GM12872 (cell line): ENCODE measurements around the gene NAV2.

Experiments
- TF ChIP-seq, protein P1 (sequence below): IDR thresholded peaks from 3 replicates; pipeline ENCODE4 v1.5.1; 2011; ENCODE audit warnings: low read depth, mild to moderate bottlenecking, low read length, moderate library complexity; ENCODE audit not compliant: insufficient read depth

The NAV2 gene

DNA sequence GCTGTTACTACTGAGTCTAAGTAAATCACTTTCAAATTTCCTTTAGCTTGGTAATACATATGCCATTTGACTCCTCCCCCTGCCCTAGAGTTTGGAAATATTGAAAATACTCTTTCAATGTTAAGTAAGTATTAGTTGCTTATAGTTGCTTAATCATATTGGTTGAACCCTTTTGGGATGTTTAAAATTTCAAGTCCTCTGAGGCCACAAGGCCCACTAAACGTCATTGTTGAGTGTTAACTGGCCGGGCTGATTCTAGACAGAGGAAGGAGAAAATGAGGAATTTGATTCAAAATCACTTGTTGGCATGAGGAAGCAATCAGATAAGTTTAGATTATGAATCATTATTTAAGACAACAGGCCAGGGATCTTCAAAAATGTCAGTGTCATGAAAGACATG lies 8.5 kb downstream of the NAV2 start:
- TF ChIP-seq, protein P1, sequence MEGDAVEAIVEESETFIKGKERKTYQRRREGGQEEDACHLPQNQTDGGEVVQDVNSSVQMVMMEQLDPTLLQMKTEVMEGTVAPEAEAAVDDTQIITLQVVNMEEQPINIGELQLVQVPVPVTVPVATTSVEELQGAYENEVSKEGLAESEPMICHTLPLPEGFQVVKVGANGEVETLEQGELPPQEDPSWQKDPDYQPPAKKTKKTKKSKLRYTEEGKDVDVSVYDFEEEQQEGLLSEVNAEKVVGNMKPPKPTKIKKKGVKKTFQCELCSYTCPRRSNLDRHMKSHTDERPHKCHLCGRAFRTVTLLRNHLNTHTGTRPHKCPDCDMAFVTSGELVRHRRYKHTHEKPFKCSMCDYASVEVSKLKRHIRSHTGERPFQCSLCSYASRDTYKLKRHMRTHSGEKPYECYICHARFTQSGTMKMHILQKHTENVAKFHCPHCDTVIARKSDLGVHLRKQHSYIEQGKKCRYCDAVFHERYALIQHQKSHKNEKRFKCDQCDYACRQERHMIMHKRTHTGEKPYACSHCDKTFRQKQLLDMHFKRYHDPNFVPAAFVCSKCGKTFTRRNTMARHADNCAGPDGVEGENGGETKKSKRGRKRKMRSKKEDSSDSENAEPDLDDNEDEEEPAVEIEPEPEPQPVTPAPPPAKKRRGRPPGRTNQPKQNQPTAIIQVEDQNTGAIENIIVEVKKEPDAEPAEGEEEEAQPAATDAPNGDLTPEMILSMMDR, result no peak

DNA sequence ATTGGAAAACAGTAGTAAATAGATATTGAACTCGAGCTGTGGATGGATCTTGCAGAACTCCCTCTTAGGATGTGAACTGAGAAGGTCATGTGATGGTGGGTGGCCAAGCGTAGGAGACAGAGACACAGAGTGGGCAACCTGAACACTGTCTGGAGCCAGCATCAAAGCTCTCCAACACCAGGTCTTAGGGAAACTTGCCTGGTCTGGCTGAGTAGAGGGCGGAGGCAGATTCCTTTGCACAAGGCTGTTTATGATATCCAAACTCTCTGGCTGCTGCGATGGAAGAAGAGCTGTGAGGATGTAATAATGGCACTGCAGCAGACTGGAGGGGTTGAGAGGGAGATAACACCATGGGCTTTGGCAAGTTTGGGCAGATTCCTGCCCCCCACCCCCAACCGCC lies 10.1 kb downstream of the NAV2 start:
- TF ChIP-seq, protein P1, result no peak

DNA sequence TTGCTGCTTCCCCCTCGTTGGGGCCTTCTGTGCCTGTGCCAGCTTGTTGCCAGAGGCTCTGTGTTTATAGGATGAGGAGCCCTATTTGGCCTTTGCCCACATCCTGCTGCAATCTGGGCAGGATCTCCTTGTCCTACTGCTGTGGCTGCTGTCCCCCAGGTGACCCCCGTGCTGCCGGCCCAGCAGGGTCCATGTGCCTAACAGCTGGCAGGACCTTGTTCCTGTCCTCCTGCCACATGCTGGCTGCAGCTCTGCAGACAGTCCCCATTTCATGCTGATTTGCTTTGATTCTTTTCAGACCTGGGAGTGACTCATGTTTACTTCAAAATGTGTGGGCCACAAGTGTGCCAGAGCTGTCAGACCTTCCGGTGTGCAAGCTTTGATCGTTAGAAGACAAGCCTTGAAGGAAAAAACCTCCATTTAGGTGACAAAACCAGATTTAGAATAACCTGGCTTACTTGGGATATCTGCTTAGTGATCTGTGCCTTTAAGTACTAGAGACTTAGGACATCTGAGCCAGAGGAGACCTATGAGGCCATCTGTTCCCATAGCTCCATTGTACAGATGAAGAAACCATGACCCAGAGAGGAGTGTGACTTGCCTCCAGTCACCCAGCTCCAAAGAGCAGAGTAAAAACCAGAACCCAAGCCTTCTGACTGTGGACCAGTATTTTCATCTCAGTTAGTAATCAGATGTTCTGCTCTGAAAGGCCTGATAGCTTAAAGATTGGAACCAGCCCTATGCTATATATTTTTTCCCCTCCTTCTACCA lies 11.1 kb downstream of the NAV2 start:
- TF ChIP-seq, protein P1, result no peak

DNA sequence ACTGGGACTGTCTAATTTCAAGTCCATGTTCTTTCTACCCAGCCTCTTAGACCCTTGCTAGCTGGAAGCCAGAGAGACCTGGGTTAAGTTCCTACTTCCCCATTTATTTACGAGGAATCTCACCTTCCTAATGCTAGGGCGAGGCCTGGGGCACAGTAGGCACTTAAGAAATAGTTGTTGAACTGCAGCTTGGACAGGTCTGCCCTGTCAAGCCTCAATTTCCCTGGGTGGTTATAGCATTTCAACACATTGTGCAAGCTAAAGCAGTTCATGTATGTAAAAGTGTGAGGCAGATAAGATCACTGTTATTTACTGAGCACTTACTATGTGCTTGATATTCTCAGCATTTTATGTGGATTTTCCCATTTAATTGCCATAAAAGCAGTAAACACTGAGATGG lies 12.1 kb downstream of the NAV2 start:
- TF ChIP-seq, protein P1, result no peak

DNA sequence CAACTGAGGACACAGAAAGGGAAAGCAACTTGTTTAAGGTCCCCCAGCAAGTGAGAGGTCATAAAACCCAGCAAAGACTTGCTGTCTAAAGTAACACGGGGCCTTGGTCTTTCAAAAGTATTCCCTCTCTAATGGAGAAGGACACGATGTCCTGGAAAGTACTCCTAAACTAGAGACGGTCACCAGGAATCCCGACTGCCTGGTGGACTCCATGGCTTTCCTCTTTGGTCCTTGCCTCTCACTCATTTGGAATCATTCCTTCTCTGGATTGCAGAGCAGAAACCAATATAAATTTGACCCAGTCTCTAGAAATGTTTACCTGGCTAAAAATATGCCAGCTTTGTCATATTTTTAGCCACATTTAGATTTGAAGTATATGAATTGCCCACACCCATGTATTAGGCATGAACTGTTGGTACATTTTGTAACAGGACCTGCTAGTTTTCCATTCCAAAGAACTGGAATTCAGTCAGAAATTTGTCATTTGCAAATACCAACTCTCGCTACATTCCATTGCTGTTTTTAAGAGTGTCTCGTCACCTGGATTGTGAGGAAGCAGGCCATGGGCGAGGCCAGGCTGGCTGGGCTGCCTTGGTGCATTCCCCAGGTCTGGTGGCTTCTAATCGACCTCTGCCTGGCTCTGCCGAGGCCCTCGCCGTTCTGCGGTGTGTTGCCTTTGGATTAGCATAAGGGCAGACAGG lies 12.9 kb downstream of the NAV2 start:
- TF ChIP-seq, protein P1, result no peak

DNA sequence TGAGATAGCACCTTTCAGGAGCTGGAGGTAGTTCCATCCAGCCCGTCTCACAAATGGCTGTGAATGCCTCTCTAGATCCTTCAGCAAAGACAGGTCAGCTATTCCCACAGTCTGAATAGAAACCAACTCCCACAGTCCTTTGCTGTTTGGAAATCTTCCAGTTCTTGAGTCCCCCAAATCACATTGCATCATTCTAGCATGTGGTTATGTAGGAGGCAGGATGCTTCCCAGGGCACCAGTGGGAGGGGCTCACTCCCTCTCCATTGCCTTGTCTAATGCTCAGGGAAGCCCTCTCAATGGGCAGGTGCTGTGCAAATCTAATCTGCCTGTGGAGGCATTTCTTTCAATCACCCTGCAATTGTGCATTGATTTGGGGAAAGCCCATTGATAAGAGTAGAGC lies 14.6 kb downstream of the NAV2 start:
- TF ChIP-seq, protein P1, result no peak

DNA sequence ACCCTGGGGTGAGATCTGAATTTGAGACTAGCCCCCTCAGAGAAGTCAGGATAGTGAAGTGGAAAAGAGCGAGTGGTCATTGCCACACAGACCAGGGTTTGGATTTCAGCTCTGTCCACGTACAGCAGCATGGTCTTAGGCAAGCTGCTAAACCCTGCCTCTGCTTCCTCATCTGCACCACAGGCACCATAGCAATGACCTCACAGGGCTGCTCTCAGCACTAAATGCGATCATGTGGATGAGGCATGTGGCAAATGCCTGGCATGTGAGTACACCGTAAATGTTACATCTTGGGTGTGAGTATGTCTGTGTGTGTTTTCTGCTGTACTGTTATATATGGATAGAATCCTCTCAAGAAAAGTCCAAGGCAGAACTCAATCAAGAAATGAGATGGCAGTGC lies 15.8 kb downstream of the NAV2 start:
- TF ChIP-seq, protein P1, result no peak
